ENCODE measurements around the gene CDH22.

Gene CDH22

GRCh38 chr20:46349035-46349741 is 40.9 kb upstream of the CDH22 start:
- Histone ChIP-seq H3K27ac (no peak overlapping the region), H3K4me3 (no peak overlapping the region)
- DNase-seq (ENCODE audit: low spot score): no peak
- peak; percentile 45 for TF ChIP-seq CTCF (IDR thresholded peaks at IDR 0.05)

- peak overlapping the region in 1 of 2 donors; percentile 26 for H3K27ac ChIP-seq
- TF ChIP-seq CTCF (IDR thresholded peaks at IDR 0.05): no peak
- H3K4me3 ChIP-seq: no peak overlapping the region
- no peak for DNase-seq (ENCODE audit: low spot score)
These were observed 39.8 kb upstream of the CDH22 start for GRCh38 chr20:46347841-46348803.

- H3K27ac ChIP-seq: no peak overlapping the region
- H3K4me3 ChIP-seq: no peak overlapping the region
- no peak for TF ChIP-seq CTCF (IDR thresholded peaks at IDR 0.05)
- no peak for DNase-seq (ENCODE audit: low spot score)
These were observed 38.5 kb upstream of the CDH22 start for GRCh38 chr20:46346770-46347169.

- TF ChIP-seq CTCF (IDR thresholded peaks at IDR 0.05): no peak
- DNase-seq (ENCODE audit: low spot score): no peak
- Histone ChIP-seq H3K27ac (no peak overlapping the region), H3K4me3 (no peak overlapping the region)
These were observed 36.3 kb upstream of the CDH22 start for GRCh38 chr20:46344488-46345162.

- DNase-seq (ENCODE audit: low spot score): no peak
- Histone ChIP-seq H3K4me3 (no peak overlapping the region), H3K27ac (no peak overlapping the region)
- TF ChIP-seq CTCF (IDR thresholded peaks at IDR 0.05): no peak
These were observed 35.7 kb upstream of the CDH22 start for GRCh38 chr20:46343975-46344357.

- no peak overlapping the region for H3K4me3 ChIP-seq
- no peak for DNase-seq (ENCODE audit: low spot score)
- H3K27ac ChIP-seq: no peak overlapping the region
- no peak for TF ChIP-seq CTCF (IDR thresholded peaks at IDR 0.05)
These were observed 35.2 kb upstream of the CDH22 start for GRCh38 chr20:46343348-46343974.
